ENCODE results near the gene PLK5. TPM values are rescaled to one million over a fixed set of nuclear protein-coding genes. Genes with fewer than 3 reads are reported as not detected.
"Not testable (repeated sequence)": the region's sequence is repeated elsewhere in the genome, so short reads cannot be mapped to it uniquely, and the experiment has no call there.

Gene PLK5
- total and polyA plus RNA-seq, 4 donors, result 0.03 TPM; not detected in 3

GRCh38 chr19:1530856-1531255, 7.0 kb downstream of the PLK5 start:
- H3K9me3 ChIP-seq (ENCODE audit: control insufficient read depth in 4 of 4, low read length in 3 of 4); H3K9ac ChIP-seq (ENCODE audit: low read depth in 1 of 2, low read length in 2 of 2); H3K36me3 ChIP-seq (ENCODE audit: control insufficient read depth in 4 of 4, insufficient read depth in 3 of 4, low read depth in 1 of 4, low read length in 3 of 4); H3K27ac ChIP-seq (ENCODE audit: low read depth in 1 of 2, low read length in 2 of 2); H3K4me1 ChIP-seq (ENCODE audit: control insufficient read depth in 4 of 4, insufficient read depth in 4 of 4, low read length in 3 of 4); DNase-seq (ENCODE audit: low spot score); H3K27me3 ChIP-seq (ENCODE audit: control insufficient read depth in 4 of 4, insufficient read depth in 4 of 4, low read length in 3 of 4); H3K4me3 ChIP-seq (ENCODE audit: low read depth in 1 of 3, low read length in 3 of 3): not testable (repeated sequence)
- WGBS, result 92% methylated on average over 11 of the region's 11 CpGs

- H3K4me3 ChIP-seq (ENCODE audit: low read depth in 1 of 3, low read length in 3 of 3), result no peak overlapping the region
- no peak overlapping the region for H3K27ac ChIP-seq (ENCODE audit: low read depth in 1 of 2, low read length in 2 of 2)
- 86% methylated on average over 11 of the region's 11 CpGs for WGBS
- H3K9me3 ChIP-seq (ENCODE audit: control insufficient read depth in 4 of 4, low read length in 3 of 4), result no peaks in the 10 kb centered on the region
- no peak overlapping the region for H3K9ac ChIP-seq (ENCODE audit: low read depth in 1 of 2, low read length in 2 of 2)
- H3K27me3 ChIP-seq (ENCODE audit: control insufficient read depth in 4 of 4, insufficient read depth in 4 of 4, low read length in 3 of 4), result peaks cover 0 to 7% (median 1%) of the 10 kb centered on the region in 4 donors
- no peak for DNase-seq (ENCODE audit: low spot score)
- no peaks in the 10 kb centered on the region for H3K4me1 ChIP-seq (ENCODE audit: control insufficient read depth in 4 of 4, insufficient read depth in 4 of 4, low read length in 3 of 4)
- no peaks in the 10 kb centered on the region for H3K36me3 ChIP-seq (ENCODE audit: control insufficient read depth in 4 of 4, insufficient read depth in 3 of 4, low read depth in 1 of 4, low read length in 3 of 4)
- TF ChIP-seq MAX (IDR thresholded peaks at IDR 0.05) (no peak), FOXA2 (IDR thresholded peaks at IDR 0.05) (no peak), GABPA (IDR thresholded peaks at IDR 0.05 in 1 of 2, conservative IDR thresholded peaks at IDR 0.05 in 1 of 2) (no peak), FOXA1 (IDR thresholded peaks at IDR 0.05) (no peak)
Measured at GRCh38 chr19:1531587-1531986, 7.7 kb downstream of the PLK5 start.

GRCh38 chr19:1532003-1532402, 8.1 kb downstream of the PLK5 start:
- H3K36me3 ChIP-seq (ENCODE audit: control insufficient read depth in 4 of 4, insufficient read depth in 3 of 4, low read depth in 1 of 4, low read length in 3 of 4), result no peaks in the 10 kb centered on the region
- 85% methylated on average over 9 of the region's 9 CpGs for WGBS

GRCh38 chr19:1533510-1534150, 9.8 kb downstream of the PLK5 start:
- Histone ChIP-seq H3K36me3 (ENCODE audit: control insufficient read depth in 4 of 4, insufficient read depth in 3 of 4, low read depth in 1 of 4, low read length in 3 of 4) (no peaks in the 10 kb centered on the region), H3K27me3 (ENCODE audit: control insufficient read depth in 4 of 4, insufficient read depth in 4 of 4, low read length in 3 of 4) (peaks cover 0 to 7% (median 0%) of the 10 kb centered on the region in 4 donors), H3K9ac (ENCODE audit: low read depth in 1 of 2, low read length in 2 of 2) (no peak overlapping the region), H3K9me3 (ENCODE audit: control insufficient read depth in 4 of 4, low read length in 3 of 4) (no peaks in the 10 kb centered on the region), H3K4me3 (ENCODE audit: low read depth in 1 of 3, low read length in 3 of 3) (no peak overlapping the region), H3K4me1 (ENCODE audit: control insufficient read depth in 4 of 4, insufficient read depth in 4 of 4, low read length in 3 of 4) (no peaks in the 10 kb centered on the region), H3K27ac (ENCODE audit: low read depth in 1 of 2, low read length in 2 of 2) (no peak overlapping the region)
- 66% methylated on average over 23 of the region's 23 CpGs for WGBS
- no peak for DNase-seq (ENCODE audit: low spot score)
- TF ChIP-seq MAX (IDR thresholded peaks at IDR 0.05) (no peak), TAF1 (conservative IDR thresholded peaks at IDR 0.05) (no peak), JUND (IDR thresholded peaks at IDR 0.05) (no peak), HNF4A (conservative IDR thresholded peaks at IDR 0.05) (no peak), EGR1 (IDR thresholded peaks at IDR 0.05; ENCODE audit: low read depth in 2 of 2) (no peak), HNF4G (IDR thresholded peaks at IDR 0.05) (no peak), FOXA2 (IDR thresholded peaks at IDR 0.05) (no peak), ZBTB33 (IDR thresholded peaks at IDR 0.05) (no peak), REST (IDR thresholded peaks at IDR 0.05) (no peak), ATF3 (IDR thresholded peaks at IDR 0.05) (no peak)

More at GRCh38 chr19:1532003-1532402, 8.1 kb downstream of the PLK5 start:
- Histone ChIP-seq H3K27me3 (ENCODE audit: control insufficient read depth in 4 of 4, insufficient read depth in 4 of 4, low read length in 3 of 4) (peaks cover 0 to 7% (median 1%) of the 10 kb centered on the region in 4 donors), H3K9ac (ENCODE audit: low read depth in 1 of 2, low read length in 2 of 2) (no peak overlapping the region), H3K4me3 (ENCODE audit: low read depth in 1 of 3, low read length in 3 of 3) (no peak overlapping the region), H3K9me3 (ENCODE audit: control insufficient read depth in 4 of 4, low read length in 3 of 4) (no peaks in the 10 kb centered on the region), H3K4me1 (ENCODE audit: control insufficient read depth in 4 of 4, insufficient read depth in 4 of 4, low read length in 3 of 4) (no peaks in the 10 kb centered on the region), H3K27ac (ENCODE audit: low read depth in 1 of 2, low read length in 2 of 2) (no peak overlapping the region)
- DNase-seq (ENCODE audit: low spot score), result no peak
- TF ChIP-seq ATF3 (IDR thresholded peaks at IDR 0.05) (no peak), HNF4A (conservative IDR thresholded peaks at IDR 0.05) (no peak), FOXA2 (IDR thresholded peaks at IDR 0.05) (no peak), SP1 (IDR thresholded peaks at IDR 0.05) (no peak)
